HepG2 (cell line): Measurements from ENCODE around the gene UBAP1L. TPM values are rescaled to one million over a fixed set of nuclear protein-coding genes. Genes with fewer than 3 reads are reported as not detected.

ENCODE experiments used
- CREB1 ChIP-seq, 2 experiments: fragments of 450-650 bp in 1 of 2; IDR thresholded peaks; 2 replicates each; pipeline ENCODE4 v1.6.1; 2016 to 2017; ENCODE audit warnings: control low read depth in 1 of 2, mild to moderate bottlenecking in 1 of 2, missing compliant biosample characterization in 1 of 2, missing genetic modification characterization in 1 of 2
- HDAC2 ChIP-seq: sonication (generic); formaldehyde crosslinking; IDR thresholded peaks from 2 replicates; pipeline ENCODE4 v1.4.0; 2020; ENCODE audit warnings: missing genetic modification reagents
- KLF16 ChIP-seq, 2 experiments: sonication (generic) in 1 of 2; formaldehyde crosslinking in 1 of 2; IDR thresholded peaks; 2 replicates each; pipeline versions ENCODE4 v1.6.1 to v1.8.0; 2016 to 2023; ENCODE audit warnings: missing genetic modification reagents in 2 of 2, missing compliant biosample characterization in 1 of 2
- KLF9 ChIP-seq: IDR thresholded peaks from 2 replicates; pipeline ENCODE4 v1.6.1; 2016; ENCODE audit warnings: low read depth
- MATR3 ChIP-seq: sonication (generic); formaldehyde crosslinking; IDR thresholded peaks from 2 replicates; pipeline ENCODE4 v1.4.0; 2020; ENCODE audit warnings: missing genetic modification reagents
- NFE2L1 ChIP-seq: sonication (generic); formaldehyde crosslinking; IDR thresholded peaks from 2 replicates; pipeline ENCODE4 v1.4.0; 2020; ENCODE audit warnings: missing genetic modification reagents, mild to moderate bottlenecking, borderline replicate concordance
- PAF1 ChIP-seq: IDR thresholded peaks from 2 replicates; pipeline ENCODE4 v1.6.1; 2016; ENCODE audit warnings: missing genetic modification reagents, missing compliant biosample characterization
- POGZ ChIP-seq: sonication (generic); formaldehyde crosslinking; IDR thresholded peaks from 2 replicates; pipeline ENCODE4 v1.4.0; 2020; ENCODE audit warnings: mild to moderate bottlenecking, missing genetic modification reagents
- SIN3A ChIP-seq: IDR thresholded peaks from 2 replicates; pipeline ENCODE4 v1.6.1; 2011; ENCODE audit warnings: low read depth, mild to moderate bottlenecking, control low read depth, low read length, borderline replicate concordance
- SPEN ChIP-seq: sonication (generic); formaldehyde crosslinking; IDR thresholded peaks from 2 replicates; pipeline ENCODE4 v1.5.1; 2020; ENCODE audit warnings: low read depth, mild to moderate bottlenecking, missing genetic modification reagents
- ZC3H13 ChIP-seq: sonication (generic); formaldehyde crosslinking; IDR thresholded peaks from 2 replicates; pipeline ENCODE4 v1.8.1; 2023; ENCODE audit warnings: mild to moderate bottlenecking, missing genetic modification reagents, moderate library complexity
- ZNF766 ChIP-seq: sonication (generic); formaldehyde crosslinking; IDR thresholded peaks from 2 replicates; pipeline ENCODE4 v1.5.0; 2020; ENCODE audit warnings: missing genetic modification reagents, borderline replicate concordance
- ZNF777 ChIP-seq: sonication (generic); formaldehyde crosslinking; IDR thresholded peaks from 2 replicates; pipeline ENCODE4 v1.4.0; 2020; ENCODE audit warnings: missing genetic modification reagents
- ZNF850 ChIP-seq: sonication (generic); formaldehyde crosslinking; conservative IDR thresholded peaks from 2 replicates; pipeline ENCODE4 v1.9.0; 2021; ENCODE audit warnings: mild to moderate bottlenecking, missing genetic modification reagents
- polyA plus RNA-seq, 8 experiments: library from polyadenylated mRNA; depleted of rRNA in 3 of 8; stranded (reverse) in 7 of 8; unstranded in 1 of 8; fragments of >200 nt; fragmentation: Illumina TruSeq in 4 of 8; extraction: Trizol in 4 of 8; gene quantifications; 2 replicates each; pipeline versions ENCODE4 v1.2.1 to v1.2.3, GENCODE V29; 2011 to 2016; ENCODE audit warnings: low read depth in 4 of 8, missing spikeins in 1 of 8, mixed read lengths in 1 of 8; ENCODE audit not compliant: insufficient read depth in 1 of 8
- total RNA-seq, 5 experiments: library from RNA; depleted of rRNA; stranded (reverse); fragments of >200 nt; fragmentation: Illumina TruSeq; extraction: Trizol; gene quantifications; 2 replicates each; pipeline ENCODE4 v1.2.3, GENCODE V29; 2016; ENCODE audit warnings: low read depth in 1 of 5
- TF ChIP-seq, protein P1 (sequence below): sonication (generic); formaldehyde crosslinking; IDR thresholded peaks from 2 replicates; pipeline ENCODE4 v1.4.0; 2020; ENCODE audit warnings: missing genetic modification reagents
- TF ChIP-seq, protein P2 (sequence below): sonication (generic); formaldehyde crosslinking; IDR thresholded peaks from 2 replicates; pipeline ENCODE4 v1.5.0; 2020; ENCODE audit warnings: mild to moderate bottlenecking, missing genetic modification reagents, borderline replicate concordance

The UBAP1L gene
- total and polyA plus RNA-seq, 2 of the 13 experiments (the other 11 are each of a cell fraction or from before 2014, with no cell fraction given), result 0.86 to 1.4 TPM

DNA sequence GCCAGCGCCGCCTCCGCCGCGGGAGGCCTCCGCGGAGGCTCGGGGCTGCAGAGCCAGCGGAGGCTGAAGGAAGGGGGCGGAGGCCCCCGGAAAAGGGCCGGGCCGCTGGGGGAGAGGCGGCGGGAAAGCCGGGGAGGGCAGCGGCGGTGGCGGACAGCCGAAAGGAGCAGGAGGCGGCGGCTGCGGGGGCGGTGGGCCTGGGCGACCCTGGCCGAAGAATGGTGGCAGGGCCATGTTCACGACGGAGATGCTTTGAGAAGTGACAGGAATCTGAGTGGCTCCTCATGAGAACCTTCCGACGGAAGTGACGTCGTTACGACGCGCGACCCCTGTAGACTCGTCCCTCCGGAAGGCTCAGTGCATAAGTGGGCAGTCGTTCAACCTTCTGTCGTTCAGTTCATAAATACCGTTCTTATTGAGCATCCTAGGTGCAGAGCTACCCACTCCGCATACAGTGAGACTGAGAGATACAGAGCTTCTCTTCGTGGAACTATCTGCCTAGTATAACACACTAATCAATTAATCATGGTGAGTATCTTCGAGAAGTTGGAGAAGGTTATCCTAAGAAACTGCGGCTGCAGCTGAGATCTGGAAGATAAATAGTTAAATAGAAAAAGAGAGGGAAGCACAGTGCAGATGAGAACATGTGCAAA, 18.7 kb upstream of the UBAP1L start, which contains the start of gene PDCD7 (continued):
- TF ChIP-seq KLF9 (CRISPR knock-in tag), result 0 out of 2 replicates have a peak, but pooled peaks have one; percentile 76
- TF ChIP-seq ZNF850 (CRISPR knock-in tag), result no peak
- TF ChIP-seq SIN3A, result peak; percentile 83; the same call in 1 of the 2 replicates
- TF ChIP-seq SPEN (CRISPR knock-in tag), result peak; percentile 60; the same call in 1 of the 2 replicates
- TF ChIP-seq, protein P1, sequence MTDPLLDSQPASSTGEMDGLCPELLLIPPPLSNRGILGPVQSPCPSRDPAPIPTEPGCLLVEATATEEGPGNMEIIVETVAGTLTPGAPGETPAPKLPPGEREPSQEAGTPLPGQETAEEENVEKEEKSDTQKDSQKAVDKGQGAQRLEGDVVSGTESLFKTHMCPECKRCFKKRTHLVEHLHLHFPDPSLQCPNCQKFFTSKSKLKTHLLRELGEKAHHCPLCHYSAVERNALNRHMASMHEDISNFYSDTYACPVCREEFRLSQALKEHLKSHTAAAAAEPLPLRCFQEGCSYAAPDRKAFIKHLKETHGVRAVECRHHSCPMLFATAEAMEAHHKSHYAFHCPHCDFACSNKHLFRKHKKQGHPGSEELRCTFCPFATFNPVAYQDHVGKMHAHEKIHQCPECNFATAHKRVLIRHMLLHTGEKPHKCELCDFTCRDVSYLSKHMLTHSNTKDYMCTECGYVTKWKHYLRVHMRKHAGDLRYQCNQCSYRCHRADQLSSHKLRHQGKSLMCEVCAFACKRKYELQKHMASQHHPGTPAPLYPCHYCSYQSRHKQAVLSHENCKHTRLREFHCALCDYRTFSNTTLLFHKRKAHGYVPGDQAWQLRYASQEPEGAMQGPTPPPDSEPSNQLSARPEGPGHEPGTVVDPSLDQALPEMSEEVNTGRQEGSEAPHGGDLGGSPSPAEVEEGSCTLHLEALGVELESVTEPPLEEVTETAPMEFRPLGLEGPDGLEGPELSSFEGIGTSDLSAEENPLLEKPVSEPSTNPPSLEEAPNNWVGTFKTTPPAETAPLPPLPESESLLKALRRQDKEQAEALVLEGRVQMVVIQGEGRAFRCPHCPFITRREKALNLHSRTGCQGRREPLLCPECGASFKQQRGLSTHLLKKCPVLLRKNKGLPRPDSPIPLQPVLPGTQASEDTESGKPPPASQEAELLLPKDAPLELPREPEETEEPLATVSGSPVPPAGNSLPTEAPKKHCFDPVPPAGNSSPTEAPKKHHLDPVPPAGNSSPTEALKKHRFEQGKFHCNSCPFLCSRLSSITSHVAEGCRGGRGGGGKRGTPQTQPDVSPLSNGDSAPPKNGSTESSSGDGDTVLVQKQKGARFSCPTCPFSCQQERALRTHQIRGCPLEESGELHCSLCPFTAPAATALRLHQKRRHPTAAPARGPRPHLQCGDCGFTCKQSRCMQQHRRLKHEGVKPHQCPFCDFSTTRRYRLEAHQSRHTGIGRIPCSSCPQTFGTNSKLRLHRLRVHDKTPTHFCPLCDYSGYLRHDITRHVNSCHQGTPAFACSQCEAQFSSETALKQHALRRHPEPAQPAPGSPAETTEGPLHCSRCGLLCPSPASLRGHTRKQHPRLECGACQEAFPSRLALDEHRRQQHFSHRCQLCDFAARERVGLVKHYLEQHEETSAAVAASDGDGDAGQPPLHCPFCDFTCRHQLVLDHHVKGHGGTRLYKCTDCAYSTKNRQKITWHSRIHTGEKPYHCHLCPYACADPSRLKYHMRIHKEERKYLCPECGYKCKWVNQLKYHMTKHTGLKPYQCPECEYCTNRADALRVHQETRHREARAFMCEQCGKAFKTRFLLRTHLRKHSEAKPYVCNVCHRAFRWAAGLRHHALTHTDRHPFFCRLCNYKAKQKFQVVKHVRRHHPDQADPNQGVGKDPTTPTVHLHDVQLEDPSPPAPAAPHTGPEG, result no peak
- TF ChIP-seq ZC3H13, result no peak; the same call in 1 of the 2 replicates
- peak in 1 of 2 experiments; percentile 89; a peak in 2 of 4 replicates for TF ChIP-seq KLF16 (CRISPR knock-in tag; IDR thresholded peaks at IDR 0.05)
- no peak for TF ChIP-seq ZNF766 (CRISPR knock-in tag)
- TF ChIP-seq PAF1, result no peak
- no peak for TF ChIP-seq ZNF777 (CRISPR knock-in tag)
- TF ChIP-seq MATR3, result no peak
- no peak for TF ChIP-seq POGZ (CRISPR knock-in tag)
- TF ChIP-seq NFE2L1 (CRISPR knock-in tag), result no peak
- TF ChIP-seq CREB1 (IDR thresholded peaks at IDR 0.05), result peak; percentile 95
- TF ChIP-seq CREB1 (CRISPR knock-in tag; IDR thresholded peaks at IDR 0.05), result peak; percentile 98
- peak; percentile 89 for TF ChIP-seq HDAC2 (CRISPR knock-in tag)
- TF ChIP-seq, protein P2, sequence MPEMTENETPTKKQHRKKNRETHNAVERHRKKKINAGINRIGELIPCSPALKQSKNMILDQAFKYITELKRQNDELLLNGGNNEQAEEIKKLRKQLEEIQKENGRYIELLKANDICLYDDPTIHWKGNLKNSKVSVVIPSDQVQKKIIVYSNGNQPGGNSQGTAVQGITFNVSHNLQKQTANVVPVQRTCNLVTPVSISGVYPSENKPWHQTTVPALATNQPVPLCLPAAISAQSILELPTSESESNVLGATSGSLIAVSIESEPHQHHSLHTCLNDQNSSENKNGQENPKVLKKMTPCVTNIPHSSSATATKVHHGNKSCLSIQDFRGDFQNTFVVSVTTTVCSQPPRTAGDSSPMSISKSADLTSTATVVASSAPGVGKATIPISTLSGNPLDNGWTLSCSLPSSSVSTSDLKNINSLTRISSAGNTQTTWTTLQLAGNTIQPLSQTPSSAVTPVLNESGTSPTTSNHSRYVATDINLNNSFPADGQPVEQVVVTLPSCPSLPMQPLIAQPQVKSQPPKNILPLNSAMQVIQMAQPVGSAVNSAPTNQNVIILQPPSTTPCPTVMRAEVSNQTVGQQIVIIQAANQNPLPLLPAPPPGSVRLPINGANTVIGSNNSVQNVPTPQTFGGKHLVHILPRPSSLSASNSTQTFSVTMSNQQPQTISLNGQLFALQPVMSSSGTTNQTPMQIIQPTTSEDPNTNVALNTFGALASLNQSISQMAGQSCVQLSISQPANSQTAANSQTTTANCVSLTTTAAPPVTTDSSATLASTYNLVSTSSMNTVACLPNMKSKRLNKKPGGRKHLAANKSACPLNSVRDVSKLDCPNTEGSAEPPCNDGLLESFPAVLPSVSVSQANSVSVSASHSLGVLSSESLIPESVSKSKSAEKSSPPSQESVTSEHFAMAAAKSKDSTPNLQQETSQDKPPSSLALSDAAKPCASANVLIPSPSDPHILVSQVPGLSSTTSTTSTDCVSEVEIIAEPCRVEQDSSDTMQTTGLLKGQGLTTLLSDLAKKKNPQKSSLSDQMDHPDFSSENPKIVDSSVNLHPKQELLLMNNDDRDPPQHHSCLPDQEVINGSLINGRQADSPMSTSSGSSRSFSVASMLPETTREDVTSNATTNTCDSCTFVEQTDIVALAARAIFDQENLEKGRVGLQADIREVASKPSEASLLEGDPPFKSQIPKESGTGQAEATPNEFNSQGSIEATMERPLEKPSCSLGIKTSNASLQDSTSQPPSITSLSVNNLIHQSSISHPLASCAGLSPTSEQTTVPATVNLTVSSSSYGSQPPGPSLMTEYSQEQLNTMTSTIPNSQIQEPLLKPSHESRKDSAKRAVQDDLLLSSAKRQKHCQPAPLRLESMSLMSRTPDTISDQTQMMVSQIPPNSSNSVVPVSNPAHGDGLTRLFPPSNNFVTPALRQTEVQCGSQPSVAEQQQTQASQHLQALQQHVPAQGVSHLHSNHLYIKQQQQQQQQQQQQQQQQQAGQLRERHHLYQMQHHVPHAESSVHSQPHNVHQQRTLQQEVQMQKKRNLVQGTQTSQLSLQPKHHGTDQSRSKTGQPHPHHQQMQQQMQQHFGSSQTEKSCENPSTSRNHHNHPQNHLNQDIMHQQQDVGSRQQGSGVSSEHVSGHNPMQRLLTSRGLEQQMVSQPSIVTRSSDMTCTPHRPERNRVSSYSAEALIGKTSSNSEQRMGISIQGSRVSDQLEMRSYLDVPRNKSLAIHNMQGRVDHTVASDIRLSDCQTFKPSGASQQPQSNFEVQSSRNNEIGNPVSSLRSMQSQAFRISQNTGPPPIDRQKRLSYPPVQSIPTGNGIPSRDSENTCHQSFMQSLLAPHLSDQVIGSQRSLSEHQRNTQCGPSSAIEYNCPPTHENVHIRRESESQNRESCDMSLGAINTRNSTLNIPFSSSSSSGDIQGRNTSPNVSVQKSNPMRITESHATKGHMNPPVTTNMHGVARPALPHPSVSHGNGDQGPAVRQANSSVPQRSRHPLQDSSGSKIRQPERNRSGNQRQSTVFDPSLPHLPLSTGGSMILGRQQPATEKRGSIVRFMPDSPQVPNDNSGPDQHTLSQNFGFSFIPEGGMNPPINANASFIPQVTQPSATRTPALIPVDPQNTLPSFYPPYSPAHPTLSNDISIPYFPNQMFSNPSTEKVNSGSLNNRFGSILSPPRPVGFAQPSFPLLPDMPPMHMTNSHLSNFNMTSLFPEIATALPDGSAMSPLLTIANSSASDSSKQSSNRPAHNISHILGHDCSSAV, result no peak
